GM19463 (cell line): ENCODE results near the gene MRAS.

Experiments used
- ATAC-seq: cut with Tn5 transposase; IDR thresholded peaks from one replicate; pipeline ENCODE4 v1.9.1; 2021; ENCODE audit warnings: mild to moderate bottlenecking, moderate library complexity; ENCODE audit not compliant: unreplicated experiment

Gene MRAS

GRCh38 chr3:138384976-138385375, 36.6 kb downstream of the MRAS start:
- no peak for ATAC-seq

GRCh38 chr3:138389144-138389601, 40.8 kb downstream of the MRAS start:
- no peak for ATAC-seq

GRCh38 chr3:138389841-138390581, 41.6 kb downstream of the MRAS start:
- no peak for ATAC-seq

- ATAC-seq: no peak
These were observed 42.2 kb downstream of the MRAS start for GRCh38 chr3:138390582-138390932.

- no peak for ATAC-seq
These were observed 45.8 kb downstream of the MRAS start for GRCh38 chr3:138394156-138394555.

GRCh38 chr3:138394686-138395085, 46.3 kb downstream of the MRAS start:
- no peak for ATAC-seq

- ATAC-seq: no peak
These were observed 47.7 kb downstream of the MRAS start for GRCh38 chr3:138395865-138396751.

GRCh38 chr3:138396752-138397410, 48.5 kb downstream of the MRAS start:
- ATAC-seq: no peak

GRCh38 chr3:138397983-138398382, 49.6 kb downstream of the MRAS start:
- no peak for ATAC-seq

- ATAC-seq: no peak
These were observed 50.6 kb downstream of the MRAS start for GRCh38 chr3:138398791-138399575.

- ATAC-seq: no peak
These were observed 51.4 kb downstream of the MRAS start for GRCh38 chr3:138399766-138400165.

GRCh38 chr3:138400651-138401070, 52.3 kb downstream of the MRAS start:
- no peak for ATAC-seq

GRCh38 chr3:138401834-138402233, 53.5 kb downstream of the MRAS start:
- ATAC-seq: no peak

- ATAC-seq: no peak
These were observed 55.7 kb downstream of the MRAS start for GRCh38 chr3:138404121-138404520.

GRCh38 chr3:138405001-138405400, 56.6 kb downstream of the MRAS start:
- no peak for ATAC-seq

- ATAC-seq: no peak
These were observed 57.1 kb downstream of the MRAS start for GRCh38 chr3:138405486-138405885.

GRCh38 chr3:138406606-138407005, 58.2 kb downstream of the MRAS start:
- no peak for ATAC-seq

GRCh38 chr3:138407236-138407907, 59.0 kb downstream of the MRAS start:
- no peak for ATAC-seq

- ATAC-seq: no peak
These were observed 60.6 kb downstream of the MRAS start for GRCh38 chr3:138408751-138409570.
